Activated CD8-positive, alpha-beta T cell treated with anti-CD3 and anti-CD28 coated beads, Interleukin-2, amount 10 ng/mL, durations not matched to agents 7 days and 5 days (primary cell): ENCODE measurements around the gene CTCF. TPM values are rescaled to one million over a fixed set of nuclear protein-coding genes. Genes with fewer than 3 reads are reported as not detected.

Experiments used
- ATAC-seq: fragments of 150-1000 bp; cut with Tn5 transposase; one replicate; pipeline ENCODE4 v1.10.0; 2021; ENCODE audit warnings: moderate library complexity
- CTCF ChIA-PET: fragments of 350-600 bp; sonication (Branson Sonifier 250); formaldehyde crosslinking; loops from one replicate; lab custom pipeline; 2021; ENCODE audit warnings: antibody characterized with exemption; lab: Charles Lee
- POLR2A ChIA-PET: fragments of 350-600 bp; sonication (Branson Sonifier 250); formaldehyde crosslinking; loops from one replicate; lab custom pipeline; 2021; ENCODE audit warnings: antibody characterized with exemption; lab: Charles Lee
- DNase-seq: peaks from one replicate; pipeline ENCODE4 v3.0.0-alpha.2; 2020
- H3K27ac Mint-ChIP-seq: one replicate; pipeline ENCODE4 v1.8.0; 2021; ENCODE audit warnings: mild to moderate bottlenecking, mixed read lengths
- H3K27me3 Mint-ChIP-seq: one replicate; pipeline ENCODE4 v1.8.0; 2021; ENCODE audit warnings: low read depth, mixed read lengths
- H3K36me3 Mint-ChIP-seq: one replicate; pipeline ENCODE4 v1.8.0; 2021; ENCODE audit warnings: low read depth, mixed read lengths
- H3K4me1 Mint-ChIP-seq: one replicate; pipeline ENCODE4 v1.8.0; 2021; ENCODE audit warnings: low read depth, mixed read lengths
- H3K4me3 Mint-ChIP-seq: one replicate; pipeline ENCODE4 v1.8.0; 2021; ENCODE audit warnings: mild to moderate bottlenecking, mixed read lengths
- H3K9me3 Mint-ChIP-seq: one replicate; pipeline ENCODE4 v1.8.0; 2022; ENCODE audit warnings: mixed read lengths; ENCODE audit not compliant: insufficient read depth
- total RNA-seq, 2 experiments: library from RNA; stranded (reverse); gene quantifications; one replicate each; pipeline ENCODE4 v1.2.3, GENCODE V29; 2021

The CTCF gene
- total RNA-seq, 2 experiments from 2014 or later: 77.4 to 79.8 TPM

DNA sequence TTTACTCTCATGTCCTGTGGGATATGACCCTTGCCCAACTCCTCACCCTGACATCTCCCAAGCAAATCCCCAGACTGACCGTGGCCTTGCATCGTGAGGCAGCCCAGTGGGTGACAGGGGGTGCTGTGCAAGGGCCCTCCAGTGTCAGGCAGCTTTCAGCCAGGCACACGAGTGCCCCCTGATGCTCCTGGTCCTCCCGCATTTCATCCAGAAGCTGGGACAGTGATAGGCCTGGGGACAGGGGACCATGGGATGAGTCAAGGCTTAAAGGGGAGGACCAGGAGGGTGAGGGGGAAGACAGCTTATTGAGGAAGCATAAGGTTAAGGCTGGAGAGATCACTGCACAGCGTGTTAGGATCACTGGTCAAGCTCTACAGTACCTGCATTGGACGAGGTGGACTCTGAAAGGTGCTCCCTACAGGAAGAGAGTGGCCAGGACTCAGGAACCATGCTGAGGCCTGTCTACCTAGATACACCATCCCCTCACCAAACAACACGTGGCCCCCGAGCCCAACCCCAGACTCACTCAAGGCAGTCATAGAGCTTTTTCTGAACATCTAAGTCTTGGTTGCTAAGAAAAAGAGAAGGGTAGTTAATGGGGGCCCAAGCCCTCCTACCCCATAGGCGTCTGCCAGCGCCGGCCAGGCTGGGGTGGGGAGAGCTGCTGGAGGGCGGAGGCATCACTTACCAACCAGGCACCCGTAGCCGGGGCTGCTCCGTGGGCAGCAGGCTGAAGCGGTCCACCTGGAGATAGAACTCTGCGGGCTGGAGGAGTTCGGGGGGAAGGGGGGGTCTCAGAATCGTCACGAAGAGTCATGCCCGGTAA lies 96.7 kb downstream of the CTCF start:
- H3K9me3 Mint-ChIP-seq: no peaks in the 10 kb centered on the region
- ATAC-seq (no peak), DNase-seq (no peak)
- POLR2A ChIA-PET: interaction anchor here (0.6 to 5.2 kb wide), 6 partner anchors 11 to 178 kb away, joined by 3 to 71 read pairs (median 6); partner anchors contain the start of genes ATP6V0D1, CARMIL2 and CTCF
- H3K27me3 Mint-ChIP-seq: no peaks in the 10 kb centered on the region
- H3K4me1 Mint-ChIP-seq: peaks cover 25% of the 10 kb centered on the region
- H3K27ac Mint-ChIP-seq: peak overlapping the region; percentile 96
- peaks cover 24% of the 10 kb centered on the region for H3K36me3 Mint-ChIP-seq
- peak overlapping the region; percentile 89 for H3K4me3 Mint-ChIP-seq
- CTCF ChIA-PET: interaction anchor here (1.1 to 4.9 kb wide), 7 partner anchors 9 to 178 kb away, joined by 3 to 50 read pairs (median 19); partner anchors contain the start of genes ATP6V0D1, CARMIL2 and CTCF

DNA sequence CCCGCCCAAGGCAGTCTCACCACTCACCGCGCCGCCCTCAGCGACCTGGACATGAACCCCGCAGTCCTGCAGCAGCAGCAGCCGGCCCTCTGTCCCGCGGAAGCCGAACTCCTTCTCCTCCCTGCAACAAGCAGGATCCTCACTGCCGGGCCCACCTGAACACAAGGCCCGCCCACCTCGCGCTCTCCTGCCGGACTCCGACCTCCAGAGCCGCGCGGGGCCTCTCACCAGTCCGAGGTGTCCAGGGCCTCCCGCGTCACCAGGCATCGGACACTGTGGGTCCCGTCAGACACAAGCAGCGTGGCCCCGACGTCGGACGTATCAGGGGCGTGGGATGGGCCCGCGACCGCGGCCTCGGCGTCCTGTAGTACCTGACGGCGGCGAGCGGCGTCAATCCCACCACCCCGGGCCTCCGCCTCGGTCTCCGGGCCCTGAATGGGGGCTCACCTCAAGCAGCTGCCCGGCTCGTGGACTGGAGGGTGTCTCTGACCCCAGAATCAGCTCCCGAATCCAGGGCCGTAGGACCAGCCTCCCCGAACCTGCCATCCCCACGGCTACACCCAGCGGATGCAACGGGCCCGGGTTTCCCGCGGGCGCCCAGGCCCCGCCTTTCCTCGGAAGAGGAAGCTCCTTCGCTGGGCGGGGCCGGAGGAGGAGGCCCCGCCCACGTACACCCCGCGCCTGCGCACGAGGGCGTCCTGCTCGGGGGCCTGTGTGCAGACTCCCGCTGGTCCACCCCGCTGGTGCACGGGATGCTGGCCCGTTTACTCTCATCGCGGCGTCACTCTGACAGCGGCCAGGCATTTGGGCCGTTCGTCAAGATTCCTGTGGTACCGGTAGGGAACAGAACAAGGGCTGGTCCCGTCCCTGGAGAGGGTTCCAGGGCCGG lies 97.6 kb downstream of the CTCF start, which contains the start of gene ACD:
TSS of gene ACD (minus strand) at position 586 of the 889 bp plus-strand sequence. CDS start at position 546, 40 bp downstream.
- Mint-ChIP-seq H3K9me3 (no peaks in the 10 kb centered on the region), H3K27me3 (no peaks in the 10 kb centered on the region), H3K4me1 (peaks cover 30% of the 10 kb centered on the region), H3K36me3 (peaks cover 19% of the 10 kb centered on the region), H3K27ac (peak within 1 kb of the TSS; percentile 96), H3K4me3 (peak within 1 kb of the TSS; percentile 89)
- peak; percentile 70 for ATAC-seq
- POLR2A ChIA-PET: interaction anchor here (0.6 to 5.2 kb wide), 13 partner anchors 12 to 420 kb away, joined by 3 to 71 read pairs (median 4); partner anchors contain the start of genes CARMIL2, CTCF and SLC12A4
- CTCF ChIA-PET: interaction anchor here (0.9 to 4.9 kb wide), 9 partner anchors 8 to 146 kb away, joined by 3 to 50 read pairs (median 7); partner anchors contain the start of genes CARMIL2 and CTCF
- DNase-seq: peak; percentile 94

DNA sequence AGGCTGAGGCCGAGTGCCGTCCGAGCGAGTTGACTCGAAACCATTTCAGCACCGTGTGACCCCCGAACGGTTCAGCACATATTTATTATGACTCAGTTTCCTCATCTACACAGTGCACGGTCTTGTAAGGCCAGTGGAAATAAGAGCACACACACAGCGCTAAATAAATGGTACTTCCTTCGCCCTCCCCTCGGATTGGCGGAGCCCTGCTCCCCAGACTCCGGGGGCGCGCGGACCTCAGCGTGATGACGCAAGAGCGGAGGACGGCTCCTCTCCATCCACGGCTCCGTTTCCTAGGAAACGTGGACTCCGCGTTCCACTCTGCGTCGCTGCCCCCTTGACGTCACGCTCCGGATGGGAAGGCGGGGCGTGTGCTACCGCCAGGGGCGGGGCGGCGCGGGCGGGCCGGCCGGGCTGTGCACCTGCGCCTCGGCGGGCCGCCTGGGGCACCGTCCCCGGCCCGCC lies 98.3 kb downstream of the CTCF start, which contains the start of gene PARD6A:
TSS of gene PARD6A (plus strand) at position 397 of the 465 bp plus-strand sequence. CDS start 79 bp downstream, outside the sequence.
- Mint-ChIP-seq H3K36me3 (peaks cover 15% of the 10 kb centered on the region), H3K4me1 (peaks cover 31% of the 10 kb centered on the region), H3K27ac (peak within 1 kb of the TSS; percentile 96), H3K27me3 (no peaks in the 10 kb centered on the region), H3K4me3 (peak within 1 kb of the TSS; percentile 89), H3K9me3 (no peaks in the 10 kb centered on the region)
- ChIA-PET CTCF (interaction anchor here (0.9 to 4.9 kb wide), 9 partner anchors 12 to 147 kb away, joined by 3 to 50 read pairs (median 7); partner anchors contain the start of genes CARMIL2 and CTCF), POLR2A (interaction anchor here (0.9 to 5.2 kb wide), 11 partner anchors 13 to 419 kb away, joined by 3 to 71 read pairs (median 5); partner anchors contain the start of genes CARMIL2 and CTCF)
- ATAC-seq: peak; percentile 78
- peak; percentile 98 for DNase-seq

DNA sequence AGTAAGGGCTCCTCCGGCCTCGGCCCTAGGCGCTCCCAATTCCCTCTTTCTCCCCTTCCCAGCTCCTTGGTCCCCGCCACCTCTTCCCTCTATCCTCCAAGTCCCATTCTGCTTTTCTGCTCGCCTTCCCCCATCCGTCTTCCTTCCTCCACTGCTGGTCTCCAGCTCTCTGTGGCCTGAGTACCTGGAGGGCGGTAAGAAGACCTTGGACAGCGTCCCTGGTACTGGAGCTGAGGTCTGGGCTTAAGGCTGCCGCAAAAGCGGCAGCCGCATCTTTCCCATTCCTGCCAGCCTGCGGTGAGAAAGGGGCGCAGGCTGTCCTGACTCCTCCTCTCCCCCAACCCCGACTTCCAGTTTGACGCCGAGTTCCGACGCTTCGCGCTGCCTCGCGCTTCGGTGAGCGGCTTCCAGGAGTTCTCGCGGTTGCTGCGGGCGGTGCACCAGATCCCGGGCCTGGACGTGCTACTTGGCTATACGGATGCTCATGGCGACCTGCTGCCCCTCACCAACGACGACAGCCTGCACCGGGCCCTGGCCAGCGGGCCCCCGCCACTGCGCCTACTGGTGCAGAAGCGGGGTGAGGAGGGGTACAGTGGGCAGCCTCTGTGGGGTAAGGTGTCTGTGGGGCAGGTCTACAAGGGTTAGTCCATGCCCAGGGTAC lies 98.9 kb downstream of the CTCF start:
- POLR2A ChIA-PET: interaction anchor here (2.5 to 5.2 kb wide), 3 partner anchors 13 to 119 kb away, joined by 7 to 71 read pairs (median 35); partner anchors contain the start of genes CARMIL2 and CTCF
- Mint-ChIP-seq H3K4me1 (peaks cover 33% of the 10 kb centered on the region), H3K27ac (peak overlapping the region; percentile 86), H3K9me3 (no peaks in the 10 kb centered on the region), H3K27me3 (no peaks in the 10 kb centered on the region), H3K36me3 (peaks cover 12% of the 10 kb centered on the region), H3K4me3 (peak overlapping the region; percentile 89)
- DNase-seq (peak; percentile 52), ATAC-seq (peak; percentile 2)
- CTCF ChIA-PET: interaction anchor here (1.2 to 4.9 kb wide), 5 partner anchors 11 to 140 kb away, joined by 3 to 50 read pairs (median 30); partner anchors contain the start of gene CARMIL2

DNA sequence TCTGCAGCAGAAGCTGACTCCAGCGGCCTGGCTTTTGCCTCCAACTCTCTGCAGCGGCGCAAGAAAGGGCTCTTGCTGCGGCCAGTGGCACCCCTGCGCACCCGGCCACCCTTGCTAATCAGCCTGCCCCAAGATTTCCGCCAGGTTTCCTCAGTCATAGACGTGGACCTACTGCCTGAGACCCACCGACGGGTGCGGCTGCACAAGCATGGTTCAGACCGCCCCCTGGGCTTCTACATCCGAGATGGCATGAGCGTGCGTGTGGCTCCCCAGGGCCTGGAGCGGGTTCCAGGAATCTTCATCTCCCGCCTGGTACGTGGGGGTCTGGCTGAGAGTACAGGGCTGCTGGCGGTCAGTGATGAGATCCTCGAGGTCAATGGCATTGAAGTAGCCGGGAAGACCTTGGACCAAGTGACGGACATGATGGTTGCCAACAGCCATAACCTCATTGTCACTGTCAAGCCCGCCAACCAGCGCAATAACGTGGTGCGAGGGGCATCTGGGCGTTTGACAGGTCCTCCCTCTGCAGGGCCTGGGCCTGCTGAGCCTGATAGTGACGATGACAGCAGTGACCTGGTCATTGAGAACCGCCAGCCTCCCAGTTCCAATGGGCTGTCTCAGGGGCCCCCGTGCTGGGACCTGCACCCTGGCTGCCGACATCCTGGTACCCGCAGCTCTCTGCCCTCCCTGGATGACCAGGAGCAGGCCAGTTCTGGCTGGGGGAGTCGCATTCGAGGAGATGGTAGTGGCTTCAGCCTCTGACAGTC lies 99.7 kb downstream of the CTCF start:
- Mint-ChIP-seq H3K4me1 (peaks cover 38% of the 10 kb centered on the region), H3K27ac (no peak overlapping the region), H3K9me3 (no peaks in the 10 kb centered on the region), H3K4me3 (peak overlapping the region; percentile 89), H3K36me3 (peaks cover 12% of the 10 kb centered on the region), H3K27me3 (no peaks in the 10 kb centered on the region)
- ATAC-seq: no peak
- ChIA-PET POLR2A (interaction anchor here (4.7 kb wide), 1 partner anchor 100 kb away, joined by 35 read pairs; the partner anchor contains the start of gene CTCF), CTCF (interaction anchor here (1.0 to 11.3 kb wide), 9 partner anchors 11 to 181 kb away, joined by 3 to 211 read pairs (median 10); partner anchors contain the start of genes ATP6V0D1 and CTCF)
- DNase-seq: no peak

DNA sequence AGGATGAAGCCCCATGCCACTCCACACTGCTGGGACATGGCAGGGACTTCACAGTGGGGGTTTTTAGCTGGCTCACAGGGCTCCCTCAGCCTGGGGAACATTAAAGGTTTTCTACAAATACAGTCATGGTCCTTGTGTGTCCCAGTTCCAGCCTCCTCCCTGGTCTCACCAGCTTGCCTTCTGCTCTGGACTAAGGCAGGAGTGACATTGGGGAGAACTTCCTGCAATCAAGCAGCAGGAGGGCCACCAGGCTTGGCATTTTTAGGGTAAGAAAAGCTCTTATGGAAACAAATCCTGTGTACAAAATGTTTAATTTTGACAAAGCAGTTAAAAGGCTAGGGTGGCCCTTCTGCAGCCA lies 100.3 kb downstream of the CTCF start:
- Mint-ChIP-seq H3K4me1 (peaks cover 44% of the 10 kb centered on the region), H3K27ac (no peak overlapping the region), H3K4me3 (no peak overlapping the region), H3K27me3 (no peaks in the 10 kb centered on the region), H3K36me3 (peaks cover 12% of the 10 kb centered on the region), H3K9me3 (no peaks in the 10 kb centered on the region)
- ChIA-PET POLR2A (interaction anchor here (1.0 to 2.0 kb wide), 2 partner anchors 100 to 142 kb away, joined by 5 read pairs; partner anchors contain the start of gene CTCF), CTCF (interaction anchor here (1.0 to 11.3 kb wide), 11 partner anchors 10 to 182 kb away, joined by 3 to 211 read pairs (median 8); partner anchors contain the start of genes ATP6V0D1, CARMIL2, CTCF and GFOD2)
- ATAC-seq: no peak
- no peak for DNase-seq

DNA sequence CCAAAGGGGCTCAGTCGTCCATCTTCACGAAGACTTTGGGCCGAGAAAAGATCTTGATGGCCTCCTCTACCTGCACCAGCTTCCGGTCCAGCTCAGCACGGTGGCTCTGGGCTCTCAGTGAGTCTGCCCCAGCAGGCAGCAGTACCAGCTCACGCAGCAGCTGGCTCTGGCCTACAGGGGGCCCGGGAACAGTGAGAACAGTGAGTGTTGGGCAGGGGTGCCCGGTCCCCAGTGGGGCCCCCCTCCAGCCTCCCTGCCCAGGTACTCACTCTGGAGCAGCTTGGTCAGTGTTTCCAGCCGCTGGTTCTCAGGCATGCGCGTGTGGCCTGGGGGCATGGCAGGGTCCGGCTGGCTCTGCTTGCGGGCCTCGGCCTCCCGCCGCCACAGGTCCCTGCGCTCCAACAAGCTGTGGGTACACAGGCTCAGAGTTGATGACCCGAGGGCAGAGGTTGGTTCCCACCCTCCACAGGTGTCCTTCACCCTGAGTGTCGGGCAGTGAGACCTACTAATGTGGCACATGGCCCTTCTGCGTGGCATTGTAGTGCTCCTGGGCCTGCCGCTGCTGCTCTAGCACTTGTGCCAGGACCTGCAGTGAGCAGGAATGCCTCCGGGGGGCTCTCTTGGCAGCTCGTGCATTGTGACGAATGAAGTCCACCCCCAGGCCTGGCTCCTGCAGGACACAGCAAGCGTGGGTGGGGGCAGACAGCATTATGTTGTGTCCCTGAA lies 101.0 kb downstream of the CTCF start:
- ChIA-PET CTCF (interaction anchor here (1.0 to 11.3 kb wide), 14 partner anchors 9 to 266 kb away, joined by 3 to 211 read pairs (median 4); partner anchors contain the start of genes ATP6V0D1, CARMIL2, CTCF and GFOD2), POLR2A (interaction anchor here (0.6 to 2.0 kb wide), 3 partner anchors 101 to 611 kb away, joined by 4 to 5 read pairs (median 5); partner anchors contain the start of gene CTCF)
- ATAC-seq (no peak), DNase-seq (peak; percentile 51)
- Mint-ChIP-seq H3K36me3 (peaks cover 9% of the 10 kb centered on the region), H3K27ac (no peak overlapping the region), H3K4me1 (peaks cover 46% of the 10 kb centered on the region), H3K27me3 (no peaks in the 10 kb centered on the region), H3K9me3 (no peaks in the 10 kb centered on the region), H3K4me3 (no peak overlapping the region)

DNA sequence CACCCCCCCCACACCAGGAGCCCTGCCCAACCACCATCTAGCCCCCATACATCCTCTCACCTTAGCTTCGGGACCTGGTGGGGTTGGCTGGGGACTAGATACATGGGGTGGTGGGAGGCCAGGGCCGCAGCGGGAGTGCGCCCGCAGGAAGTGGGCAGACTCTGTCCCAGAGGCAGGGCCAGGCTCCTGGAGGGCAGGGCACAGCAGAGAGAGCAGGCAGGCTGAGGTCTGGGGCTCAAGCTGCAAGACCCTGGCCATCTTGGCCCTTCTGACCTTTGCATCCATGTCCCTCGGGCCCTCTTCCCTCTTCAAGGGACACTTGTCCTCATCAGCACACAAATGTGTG lies 101.5 kb downstream of the CTCF start:
- Mint-ChIP-seq H3K27ac (peak overlapping the region; percentile 12), H3K9me3 (no peaks in the 10 kb centered on the region), H3K4me1 (peaks cover 44% of the 10 kb centered on the region), H3K36me3 (peaks cover 8% of the 10 kb centered on the region), H3K27me3 (no peaks in the 10 kb centered on the region), H3K4me3 (no peak overlapping the region)
- ATAC-seq: no peak
- DNase-seq: no peak
- ChIA-PET CTCF (interaction anchor here (0.7 to 11.3 kb wide), 11 partner anchors 9 to 265 kb away, joined by 3 to 211 read pairs (median 4); partner anchors contain the start of genes CARMIL2, CTCF and GFOD2), POLR2A (interaction anchor here (0.6 to 2.0 kb wide), 4 partner anchors 101 to 612 kb away, joined by 3 to 5 read pairs (median 4); no protein-coding TSS in a partner anchor)

DNA sequence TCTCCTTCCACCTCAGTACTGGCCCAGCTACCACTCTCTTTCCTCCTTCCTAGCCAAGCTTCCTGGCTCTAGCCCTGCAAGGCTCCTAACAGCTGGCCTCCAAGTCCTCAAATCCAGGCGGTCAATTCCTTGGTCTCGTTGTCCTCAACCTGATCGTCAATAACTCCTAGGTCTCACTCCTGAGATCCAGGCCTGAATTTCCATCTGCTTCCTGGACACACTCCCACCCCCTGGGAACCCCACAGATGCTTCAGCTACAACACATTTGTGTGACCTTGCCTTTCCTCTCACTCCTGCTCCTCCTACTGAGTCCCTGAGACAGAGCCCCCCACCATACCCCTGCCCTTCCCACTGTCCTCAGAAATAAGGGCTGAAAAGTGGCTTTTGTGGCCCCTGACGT lies 101.9 kb downstream of the CTCF start:
- ATAC-seq: no peak
- ChIA-PET CTCF (interaction anchor here (0.7 to 11.3 kb wide), 9 partner anchors 8 to 265 kb away, joined by 3 to 211 read pairs (median 4); partner anchors contain the start of genes CARMIL2 and GFOD2), POLR2A (interaction anchor here (1.3 to 2.0 kb wide), 3 partner anchors 101 to 144 kb away, joined by 3 to 5 read pairs (median 4); no protein-coding TSS in a partner anchor)
- Mint-ChIP-seq H3K27me3 (no peaks in the 10 kb centered on the region), H3K27ac (peak overlapping the region; percentile 12), H3K36me3 (peaks cover 4% of the 10 kb centered on the region), H3K4me1 (peaks cover 40% of the 10 kb centered on the region), H3K4me3 (no peak overlapping the region), H3K9me3 (no peaks in the 10 kb centered on the region)
- no peak for DNase-seq
